T47D (cell line): ENCODE results near the gene HSF2BP.

Experiments used
- DNase-seq, 2 experiments: peaks; one replicate each; pipeline versions ENCODE4 v3.0.0 to v3.0.0-alpha.2; 2011 to 2012; ENCODE audit warnings: low read depth in 1 of 2, low spot score in 1 of 2
- JUND ChIP-seq: IDR thresholded peaks from 2 replicates; pipeline ENCODE4 v1.6.1; 2012; ENCODE audit warnings: low read depth
- in situ Hi-C: cut with HindIII; loops from 2 replicates; pipeline ENCODE4 v1.10.0; 2016; ENCODE audit warnings: low sequenced_read_pairs, low pct_unique_long_range_greater_than_20kb

The HSF2BP gene

GRCh38 chr21:43614839-43615238 is 44.4 kb downstream of the HSF2BP start:
- no peak for DNase-seq
- in situ Hi-C loops: no loop called here
- no peak for TF ChIP-seq JUND

GRCh38 chr21:43613755-43614638 is 45.3 kb downstream of the HSF2BP start:
- DNase-seq: no peak
- no peak for TF ChIP-seq JUND
- in situ Hi-C loops: no loop called here

- in situ Hi-C loops: no loop called here
- TF ChIP-seq JUND: no peak
- DNase-seq: peak; percentile 31 to 74
These were observed 47.5 kb downstream of the HSF2BP start for GRCh38 chr21:43611598-43612369.

- in situ Hi-C loops: no loop called here
- TF ChIP-seq JUND: no peak
- DNase-seq: peak in 1 of 2 experiments; percentile 91
These were observed 49.6 kb downstream of the HSF2BP start for GRCh38 chr21:43609501-43610340.

- DNase-seq: no peak
- in situ Hi-C loops: no loop called here
- no peak for TF ChIP-seq JUND
These were observed 50.6 kb downstream of the HSF2BP start for GRCh38 chr21:43608664-43609063.

GRCh38 chr21:43608225-43608624 is 51.1 kb downstream of the HSF2BP start:
- no peak for TF ChIP-seq JUND
- in situ Hi-C loops: no loop called here

GRCh38 chr21:43605320-43606215 is 53.7 kb downstream of the HSF2BP start:
- DNase-seq: no peak
- in situ Hi-C loops: no loop called here
- TF ChIP-seq JUND: no peak

More at GRCh38 chr21:43608225-43608624, 51.1 kb downstream of the HSF2BP start:
- no peak for DNase-seq

- no peak for DNase-seq
- in situ Hi-C loops: no loop called here
- TF ChIP-seq JUND: no peak
These were observed 54.6 kb downstream of the HSF2BP start for GRCh38 chr21:43604505-43605204.

- in situ Hi-C loops: no loop called here
- peak in 1 of 2 experiments; percentile 37 for DNase-seq
- TF ChIP-seq JUND: no peak
These were observed 55.4 kb downstream of the HSF2BP start for GRCh38 chr21:43603641-43604504.

GRCh38 chr21:43603233-43603626 is 56.1 kb downstream of the HSF2BP start:
- in situ Hi-C loops: no loop called here
- no peak for TF ChIP-seq JUND
- DNase-seq: no peak
